Neural cell (in vitro differentiated cells): ENCODE data around the gene PHLDB2. TPM values are rescaled to one million over a fixed set of nuclear protein-coding genes. Genes with fewer than 3 reads are reported as not detected.

Source experiments
- H2AFZ ChIP-seq: fragments of 200-600, 300-800 bp; sonication (generic), shearing (Covaris generic); 2 replicates; pipeline ENCODE4 v1.6.0; 2014; ENCODE audit warnings: low read depth, mild to moderate bottlenecking, antibody characterized with exemption, low read length, moderate library complexity
- H3F3A ChIP-seq: fragments of 200-600 bp; shearing (Covaris generic); 2 replicates; pipeline ENCODE4 v1.6.1; 2016; ENCODE audit warnings: mild to moderate bottlenecking, moderate library complexity, mixed read lengths, antibody characterized with exemption, low read length; ENCODE audit not compliant: insufficient read depth, poor library complexity, severe bottlenecking
- H3K27ac ChIP-seq: fragments of 200-600, 300-800 bp; sonication (generic), shearing (Covaris generic); 2 replicates; pipeline ENCODE4 v1.5.1; 2014; ENCODE audit warnings: mild to moderate bottlenecking, low read length, moderate library complexity
- H3K27me3 ChIP-seq: fragments of 300-800, 200-600 bp; sonication (generic), shearing (Covaris generic); 2 replicates; pipeline ENCODE4 v1.6.0; 2014; ENCODE audit warnings: mild to moderate bottlenecking, low read depth, low read length, moderate library complexity; ENCODE audit not compliant: insufficient read depth
- H3K36me3 ChIP-seq: fragments of 300-800, 200-600 bp; sonication (generic), shearing (Covaris generic); 2 replicates; pipeline ENCODE4 v1.5.1; 2014; ENCODE audit warnings: mild to moderate bottlenecking, antibody characterized with exemption, low read length, moderate library complexity; ENCODE audit not compliant: insufficient read depth
- H3K4me2 ChIP-seq: fragments of 300-800, 200-600 bp; sonication (generic), shearing (Covaris generic); 2 replicates; pipeline ENCODE4 v1.6.0; 2014; ENCODE audit warnings: mild to moderate bottlenecking, low read length
- H3K4me3 ChIP-seq: fragments of 300-800, 200-600 bp; sonication (generic), shearing (Covaris generic); 2 replicates; pipeline ENCODE4 v1.5.1; 2014; ENCODE audit warnings: mild to moderate bottlenecking, low read length, moderate library complexity
- H3K79me2 ChIP-seq: fragments of 200-600 bp; shearing (Covaris generic); replicated peaks from 2 replicates; pipeline ENCODE4 v1.6.0; 2014; ENCODE audit warnings: mild to moderate bottlenecking, low read length, moderate library complexity; ENCODE audit not compliant: insufficient read depth
- H3K9ac ChIP-seq: fragments of 300-800, 200-600 bp; sonication (generic), shearing (Covaris generic); 2 replicates; pipeline ENCODE4 v1.6.1; 2016; ENCODE audit warnings: mild to moderate bottlenecking, low read length, mixed read lengths
- H3K9me2 ChIP-seq: fragments of 200-600 bp; shearing (Covaris generic); 2 replicates; pipeline ENCODE4 v1.6.1; 2016; ENCODE audit warnings: mild to moderate bottlenecking, low read length, mixed read lengths; ENCODE audit not compliant: insufficient read depth
- H3K9me3 ChIP-seq: fragments of 200-600, 300-800 bp; sonication (generic), shearing (Covaris generic); 2 replicates; pipeline ENCODE4 v1.6.1; 2016; ENCODE audit warnings: mild to moderate bottlenecking, mixed run types, low read length, moderate library complexity, mixed read lengths
- H4K20me1 ChIP-seq: fragments of 200-600 bp; shearing (Covaris generic); 2 replicates; pipeline ENCODE4 v1.6.1; 2016; ENCODE audit warnings: mild to moderate bottlenecking, mixed run types; ENCODE audit not compliant: insufficient read depth
- EP300 ChIP-seq: fragments of 450-650 bp; conservative IDR thresholded peaks from 2 replicates; pipeline ENCODE4 v1.6.1; 2014; ENCODE audit warnings: antibody characterized with exemption, mild to moderate bottlenecking, moderate library complexity; ENCODE audit not compliant: poor library complexity, severe bottlenecking
- EZH2 ChIP-seq: fragments of 200-600, 300-800 bp; shearing (Covaris generic), sonication (generic); IDR thresholded peaks from 2 replicates; pipeline ENCODE4 v1.6.1; 2014; ENCODE audit warnings: antibody characterized with exemption, low read length, borderline replicate concordance, mild to moderate bottlenecking; ENCODE audit not compliant: insufficient read depth, poor library complexity, severe bottlenecking
- MXI1 ChIP-seq: fragments of 450-650 bp; conservative IDR thresholded peaks from 2 replicates; pipeline ENCODE4 v1.6.1; 2014; ENCODE audit warnings: antibody characterized with exemption, mild to moderate bottlenecking; ENCODE audit not compliant: poor library complexity, severe bottlenecking
- POLR2AphosphoS5 ChIP-seq: IDR thresholded peaks from 2 replicates; pipeline ENCODE4 v1.6.1; 2012
- RAD21 ChIP-seq: fragments of 450-650 bp; conservative IDR thresholded peaks from 2 replicates; pipeline ENCODE4 v1.6.1; 2014; ENCODE audit warnings: antibody characterized with exemption, mild to moderate bottlenecking, moderate library complexity
- SMC3 ChIP-seq: fragments of 450-650 bp; conservative IDR thresholded peaks from 2 replicates; pipeline ENCODE4 v1.6.1; 2014; ENCODE audit warnings: antibody characterized with exemption, mild to moderate bottlenecking, moderate library complexity; ENCODE audit not compliant: poor library complexity
- TAF1 ChIP-seq: IDR thresholded peaks from 2 replicates; pipeline ENCODE4 v1.6.1; 2012; ENCODE audit warnings: low read depth
- polyA plus RNA-seq: library from polyadenylated mRNA; depleted of rRNA; stranded (reverse); fragments of >200 nt; gene quantifications from 2 replicates; pipeline ENCODE4 v1.2.3, GENCODE V29; 2014
- TF ChIP-seq, protein P1 (sequence below): fragments of 450-650 bp; IDR thresholded peaks from 2 replicates; pipeline ENCODE4 v1.5.1; 2014; ENCODE audit warnings: antibody characterized with exemption, mild to moderate bottlenecking, moderate library complexity; ENCODE audit not compliant: poor library complexity, severe bottlenecking
- TF ChIP-seq, protein P2 (sequence below): IDR thresholded peaks from 2 replicates; pipeline ENCODE4 v1.6.1; 2012; ENCODE audit warnings: borderline replicate concordance

The PHLDB2 gene
- polyA plus RNA-seq, 1 donor from 2014 or later: 1.4 TPM

DNA sequence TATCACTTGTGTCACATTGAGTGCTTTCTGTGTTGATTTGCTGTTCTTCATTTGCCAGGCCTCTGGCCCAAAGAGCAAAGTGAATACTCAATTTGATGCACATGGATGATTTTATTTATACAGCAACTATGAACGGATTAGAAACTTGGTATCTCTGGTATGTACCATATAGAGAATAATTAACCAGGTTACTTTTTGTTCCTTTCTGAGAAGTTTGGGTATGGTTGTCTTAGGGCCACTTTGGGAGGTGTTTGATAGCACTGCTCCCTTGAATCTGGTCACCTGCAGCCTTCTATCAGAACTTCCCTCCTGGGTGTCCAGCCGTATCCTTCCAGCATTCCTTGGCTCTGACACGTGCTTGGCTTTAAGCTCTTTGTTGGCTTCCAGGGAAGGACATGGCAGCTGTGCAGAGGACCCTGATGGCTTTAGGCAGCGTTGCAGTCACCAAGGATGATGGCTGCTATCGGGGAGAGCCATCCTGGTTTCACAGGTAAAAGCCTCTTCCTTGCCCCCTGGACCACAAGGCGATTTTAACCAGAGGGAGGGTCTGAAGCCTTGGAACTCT lies 152.4 kb downstream of the PHLDB2 start:
- H3F3A ChIP-seq: no peaks in the 10 kb centered on the region
- no peak overlapping the region for H3K4me2 ChIP-seq
- peaks cover 8% of the 10 kb centered on the region for H3K79me2 ChIP-seq
- no peak for TF ChIP-seq EZH2
- TF ChIP-seq, protein P1, sequence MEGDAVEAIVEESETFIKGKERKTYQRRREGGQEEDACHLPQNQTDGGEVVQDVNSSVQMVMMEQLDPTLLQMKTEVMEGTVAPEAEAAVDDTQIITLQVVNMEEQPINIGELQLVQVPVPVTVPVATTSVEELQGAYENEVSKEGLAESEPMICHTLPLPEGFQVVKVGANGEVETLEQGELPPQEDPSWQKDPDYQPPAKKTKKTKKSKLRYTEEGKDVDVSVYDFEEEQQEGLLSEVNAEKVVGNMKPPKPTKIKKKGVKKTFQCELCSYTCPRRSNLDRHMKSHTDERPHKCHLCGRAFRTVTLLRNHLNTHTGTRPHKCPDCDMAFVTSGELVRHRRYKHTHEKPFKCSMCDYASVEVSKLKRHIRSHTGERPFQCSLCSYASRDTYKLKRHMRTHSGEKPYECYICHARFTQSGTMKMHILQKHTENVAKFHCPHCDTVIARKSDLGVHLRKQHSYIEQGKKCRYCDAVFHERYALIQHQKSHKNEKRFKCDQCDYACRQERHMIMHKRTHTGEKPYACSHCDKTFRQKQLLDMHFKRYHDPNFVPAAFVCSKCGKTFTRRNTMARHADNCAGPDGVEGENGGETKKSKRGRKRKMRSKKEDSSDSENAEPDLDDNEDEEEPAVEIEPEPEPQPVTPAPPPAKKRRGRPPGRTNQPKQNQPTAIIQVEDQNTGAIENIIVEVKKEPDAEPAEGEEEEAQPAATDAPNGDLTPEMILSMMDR: no peak
- no peak for TF ChIP-seq EP300
- TF ChIP-seq MXI1: no peak
- TF ChIP-seq TAF1: no peak
- TF ChIP-seq RAD21: no peak
- TF ChIP-seq POLR2AphosphoS5: no peak
- TF ChIP-seq SMC3: no peak
- TF ChIP-seq, protein P2, sequence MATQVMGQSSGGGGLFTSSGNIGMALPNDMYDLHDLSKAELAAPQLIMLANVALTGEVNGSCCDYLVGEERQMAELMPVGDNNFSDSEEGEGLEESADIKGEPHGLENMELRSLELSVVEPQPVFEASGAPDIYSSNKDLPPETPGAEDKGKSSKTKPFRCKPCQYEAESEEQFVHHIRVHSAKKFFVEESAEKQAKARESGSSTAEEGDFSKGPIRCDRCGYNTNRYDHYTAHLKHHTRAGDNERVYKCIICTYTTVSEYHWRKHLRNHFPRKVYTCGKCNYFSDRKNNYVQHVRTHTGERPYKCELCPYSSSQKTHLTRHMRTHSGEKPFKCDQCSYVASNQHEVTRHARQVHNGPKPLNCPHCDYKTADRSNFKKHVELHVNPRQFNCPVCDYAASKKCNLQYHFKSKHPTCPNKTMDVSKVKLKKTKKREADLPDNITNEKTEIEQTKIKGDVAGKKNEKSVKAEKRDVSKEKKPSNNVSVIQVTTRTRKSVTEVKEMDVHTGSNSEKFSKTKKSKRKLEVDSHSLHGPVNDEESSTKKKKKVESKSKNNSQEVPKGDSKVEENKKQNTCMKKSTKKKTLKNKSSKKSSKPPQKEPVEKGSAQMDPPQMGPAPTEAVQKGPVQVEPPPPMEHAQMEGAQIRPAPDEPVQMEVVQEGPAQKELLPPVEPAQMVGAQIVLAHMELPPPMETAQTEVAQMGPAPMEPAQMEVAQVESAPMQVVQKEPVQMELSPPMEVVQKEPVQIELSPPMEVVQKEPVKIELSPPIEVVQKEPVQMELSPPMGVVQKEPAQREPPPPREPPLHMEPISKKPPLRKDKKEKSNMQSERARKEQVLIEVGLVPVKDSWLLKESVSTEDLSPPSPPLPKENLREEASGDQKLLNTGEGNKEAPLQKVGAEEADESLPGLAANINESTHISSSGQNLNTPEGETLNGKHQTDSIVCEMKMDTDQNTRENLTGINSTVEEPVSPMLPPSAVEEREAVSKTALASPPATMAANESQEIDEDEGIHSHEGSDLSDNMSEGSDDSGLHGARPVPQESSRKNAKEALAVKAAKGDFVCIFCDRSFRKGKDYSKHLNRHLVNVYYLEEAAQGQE: no peak
- no peak overlapping the region for H3K4me3 ChIP-seq
- no peaks in the 10 kb centered on the region for H3K9me3 ChIP-seq
- H3K36me3 ChIP-seq: peaks cover 11% of the 10 kb centered on the region
- no peaks in the 10 kb centered on the region for H4K20me1 ChIP-seq
- H2AFZ ChIP-seq: no peak overlapping the region
- H3K27ac ChIP-seq: no peak overlapping the region
- no peaks in the 10 kb centered on the region for H3K27me3 ChIP-seq
- no peak overlapping the region for H3K9ac ChIP-seq
- H3K9me2 ChIP-seq: no peaks in the 10 kb centered on the region

DNA sequence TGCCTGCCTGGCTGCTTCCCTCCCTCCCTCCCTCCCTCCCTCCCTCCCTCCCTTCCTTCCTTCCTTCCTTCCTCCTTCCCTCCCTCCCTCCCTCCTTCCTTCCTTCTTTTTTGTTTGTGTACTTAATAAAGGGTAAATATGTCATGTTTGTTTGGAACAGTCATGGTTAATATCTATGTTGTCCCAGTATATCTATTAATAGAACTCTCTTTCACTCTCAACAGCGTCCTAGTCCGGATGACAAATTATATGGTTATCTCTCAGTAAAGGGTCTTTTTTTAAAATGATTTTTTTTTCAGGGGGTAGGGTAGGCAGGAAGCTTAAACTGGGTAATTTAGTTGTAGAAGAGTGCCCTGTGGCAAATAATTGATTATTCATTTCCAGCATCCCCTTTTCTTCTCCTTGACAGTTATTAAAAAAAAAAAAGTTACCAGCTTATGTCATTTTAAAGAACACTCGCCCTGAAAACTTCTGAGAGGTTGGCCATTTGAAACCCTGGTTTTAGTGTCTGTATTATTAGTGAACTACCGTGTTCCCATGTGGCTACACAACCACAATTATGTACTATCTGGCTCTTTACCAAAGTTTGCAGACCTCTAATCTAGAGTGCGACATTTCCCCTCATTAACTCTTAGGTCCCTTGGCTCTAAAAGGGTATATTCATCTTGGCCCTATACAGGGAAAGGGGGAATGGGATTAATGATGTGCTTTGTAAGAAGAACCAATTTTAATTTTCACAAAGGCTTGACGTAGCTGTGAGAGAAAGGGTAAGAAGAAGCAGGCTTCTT lies 153.3 kb downstream of the PHLDB2 start:
- Histone ChIP-seq H3K27me3 (no peaks in the 10 kb centered on the region), H3K27ac (no peak overlapping the region), H2AFZ (no peak overlapping the region)

More for the DNA sequence above, 153.3 kb downstream of the PHLDB2 start:
- no peak overlapping the region for H3K4me2 ChIP-seq
- H3F3A ChIP-seq: no peaks in the 10 kb centered on the region
- H3K9ac ChIP-seq: no peak overlapping the region
- H3K9me2 ChIP-seq: no peaks in the 10 kb centered on the region
- TF ChIP-seq EP300: no peak
- H4K20me1 ChIP-seq: no peaks in the 10 kb centered on the region
- H3K9me3 ChIP-seq: no peaks in the 10 kb centered on the region
- peaks cover 7% of the 10 kb centered on the region for H3K79me2 ChIP-seq
- H3K4me3 ChIP-seq: no peak overlapping the region
- peaks cover 11% of the 10 kb centered on the region for H3K36me3 ChIP-seq
